B cell (primary cell): ENCODE data around the gene PLPP4.

Experiments used
- EZH2 ChIP-seq: IDR thresholded peaks from 2 replicates; pipeline ENCODE4 v1.6.1; 2012; ENCODE audit warnings: borderline replicate concordance, low read depth, mild to moderate bottlenecking, moderate library complexity, low read length; ENCODE audit not compliant: insufficient read depth, poor library complexity, severe bottlenecking
- TF ChIP-seq, protein P1 (sequence below): fragments of 200-600 bp; IDR thresholded peaks from one replicate; pipeline ENCODE4 v1.8.0; 2022; ENCODE audit warnings: antibody characterized with exemption, mild to moderate bottlenecking

GRCh38 chr10:120431251-120431651, 25.8 kb upstream of the PLPP4 start:
- TF ChIP-seq, protein P1, sequence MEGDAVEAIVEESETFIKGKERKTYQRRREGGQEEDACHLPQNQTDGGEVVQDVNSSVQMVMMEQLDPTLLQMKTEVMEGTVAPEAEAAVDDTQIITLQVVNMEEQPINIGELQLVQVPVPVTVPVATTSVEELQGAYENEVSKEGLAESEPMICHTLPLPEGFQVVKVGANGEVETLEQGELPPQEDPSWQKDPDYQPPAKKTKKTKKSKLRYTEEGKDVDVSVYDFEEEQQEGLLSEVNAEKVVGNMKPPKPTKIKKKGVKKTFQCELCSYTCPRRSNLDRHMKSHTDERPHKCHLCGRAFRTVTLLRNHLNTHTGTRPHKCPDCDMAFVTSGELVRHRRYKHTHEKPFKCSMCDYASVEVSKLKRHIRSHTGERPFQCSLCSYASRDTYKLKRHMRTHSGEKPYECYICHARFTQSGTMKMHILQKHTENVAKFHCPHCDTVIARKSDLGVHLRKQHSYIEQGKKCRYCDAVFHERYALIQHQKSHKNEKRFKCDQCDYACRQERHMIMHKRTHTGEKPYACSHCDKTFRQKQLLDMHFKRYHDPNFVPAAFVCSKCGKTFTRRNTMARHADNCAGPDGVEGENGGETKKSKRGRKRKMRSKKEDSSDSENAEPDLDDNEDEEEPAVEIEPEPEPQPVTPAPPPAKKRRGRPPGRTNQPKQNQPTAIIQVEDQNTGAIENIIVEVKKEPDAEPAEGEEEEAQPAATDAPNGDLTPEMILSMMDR = no peak
- TF ChIP-seq EZH2 = no peak
